OCI-LY7 (cell line): ENCODE measurements around the gene PADI3. TPM values are rescaled to one million over a fixed set of nuclear protein-coding genes. Genes with fewer than 3 reads are reported as not detected.

Experiments
- BruUV-seq: library from RNA; stranded (reverse); fragments of 400-500 nt; replicated peaks from 2 replicates; lab custom pipeline; 2021; lab: Mats Ljungman, UMichigan
- CTCF ChIA-PET: fragments of 300-600 bp; sonication (Branson Sonifier 250); formaldehyde crosslinking; loops from one replicate; lab custom pipeline; 2022; ENCODE audit warnings: antibody characterized with exemption; ENCODE audit not compliant: unreplicated experiment; lab: Charles Lee
- POLR2A ChIA-PET: fragments of 300-600 bp; sonication (Branson Sonifier 250); formaldehyde crosslinking; loops from one replicate; lab custom pipeline; 2022; ENCODE audit warnings: antibody characterized with exemption; lab: Charles Lee
- DNase-seq: peaks from one replicate; pipeline ENCODE4 v3.0.0-alpha.2; 2015; ENCODE audit warnings: low spot score
- H2AFZ ChIP-seq: fragments of 200-600 bp; sonication (generic), shearing (Covaris generic); 2 replicates; pipeline ENCODE4 v1.6.1; 2014; ENCODE audit warnings: mild to moderate bottlenecking, antibody characterized with exemption, low read length, moderate library complexity
- H3K27ac ChIP-seq: fragments of 200-600 bp; sonication (generic); 2 replicates; pipeline ENCODE4 v1.5.1; 2014; ENCODE audit warnings: mixed run types, low read depth, mild to moderate bottlenecking, moderate library complexity, low read length, inconsistent platforms; ENCODE audit not compliant: poor library complexity, severe bottlenecking
- H3K36me3 ChIP-seq: fragments of 200-600 bp; sonication (generic); 2 replicates; pipeline ENCODE4 v1.6.1; 2014; ENCODE audit warnings: mild to moderate bottlenecking, antibody characterized with exemption, low read length, moderate library complexity, mixed read lengths; ENCODE audit not compliant: insufficient read depth
- H3K4me1 ChIP-seq: fragments of 200-600 bp; sonication (generic); 2 replicates; pipeline ENCODE4 v1.5.1; 2014; ENCODE audit warnings: mild to moderate bottlenecking, low read length; ENCODE audit not compliant: insufficient read depth, poor library complexity, severe bottlenecking
- H3K4me2 ChIP-seq: fragments of 200-600 bp; sonication (generic); 2 replicates; pipeline ENCODE4 v1.6.1; 2014; ENCODE audit warnings: mild to moderate bottlenecking, low read length
- H3K4me3 ChIP-seq: fragments of 200-600 bp; sonication (generic); 2 replicates; pipeline ENCODE4 v1.5.1; 2014; ENCODE audit warnings: mild to moderate bottlenecking, low read depth, low read length; ENCODE audit not compliant: poor library complexity, severe bottlenecking
- H3K79me2 ChIP-seq: fragments of 200-600 bp; sonication (generic); 2 replicates; pipeline ENCODE4 v1.6.1; 2016; ENCODE audit warnings: low read depth, mild to moderate bottlenecking, low read length, moderate library complexity, mixed read lengths; ENCODE audit not compliant: insufficient read depth
- H3K9me2 ChIP-seq: fragments of 200-600 bp; sonication (generic); 2 replicates; pipeline ENCODE4 v1.6.1; 2016; ENCODE audit warnings: mild to moderate bottlenecking, low read length, mixed read lengths; ENCODE audit not compliant: insufficient read depth
- H3K9me3 ChIP-seq: fragments of 200-600 bp; sonication (generic); 2 replicates; pipeline ENCODE4 v1.6.1; 2014; ENCODE audit warnings: mild to moderate bottlenecking, mixed run types, low read length, mixed read lengths
- H4K20me1 ChIP-seq: fragments of 200-600 bp; sonication (generic); 2 replicates; pipeline ENCODE4 v1.6.1; 2014; ENCODE audit warnings: mild to moderate bottlenecking, antibody characterized with exemption, low read length, moderate library complexity, mixed read lengths; ENCODE audit not compliant: insufficient read depth
- EZH2phosphoT487 ChIP-seq: fragments of 200-600 bp; sonication (generic); IDR thresholded peaks from 2 replicates; pipeline ENCODE4 v1.6.1; 2018; ENCODE audit warnings: low read depth, borderline replicate concordance, mild to moderate bottlenecking, mixed run types, antibody characterized with exemption, low read length, moderate library complexity, mixed read lengths
- intact Hi-C: fragments of 100-400 bp; cut with micrococcal nuclease; formaldehyde crosslinking; loops from one replicate; pipeline ENCODE4 v1.10.0; 2022; ENCODE audit not compliant: unreplicated experiment
- total RNA-seq, 2 experiments: library from RNA; depleted of rRNA in 1 of 2; stranded (reverse); fragments of >200 nt in 1 of 2; shearing (Covaris generic) in 1 of 2; gene quantifications; 2 replicates each; pipeline ENCODE4 v1.2.3, GENCODE V29; 2014 to 2022
- TF ChIP-seq, protein P1 (sequence below): fragments of 200-600 bp; sonication (generic); conservative IDR thresholded peaks from 2 replicates; pipeline ENCODE4 v1.5.1; 2014; ENCODE audit warnings: mild to moderate bottlenecking, antibody characterized with exemption, low read length, moderate library complexity, mixed read lengths

Gene PADI3
- total RNA-seq, 2 experiments from 2014 or later: not detected

DNA sequence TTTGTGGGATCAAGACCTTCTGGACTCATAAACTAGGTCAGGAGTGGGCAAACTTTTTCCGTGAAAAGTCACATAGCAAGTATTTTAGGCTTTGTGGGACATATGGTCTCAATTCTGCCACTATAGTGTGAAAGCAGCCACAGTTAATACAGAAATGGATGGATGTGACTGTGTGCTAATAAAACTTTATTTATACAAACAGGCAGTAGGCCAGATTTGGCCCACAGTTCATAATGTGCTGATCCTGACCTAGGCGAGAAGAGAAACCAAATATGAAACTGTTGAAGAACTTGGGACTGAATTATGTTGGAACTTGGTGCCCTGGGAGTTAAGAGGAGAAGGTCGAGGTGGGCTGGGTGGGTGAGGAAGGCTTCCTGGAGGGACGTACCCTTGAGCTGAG, 17.1 kb downstream of the PADI3 start:
- no TSS peak for BruUV-seq
- TF ChIP-seq EZH2phosphoT487: no peak
- TF ChIP-seq, protein P1, sequence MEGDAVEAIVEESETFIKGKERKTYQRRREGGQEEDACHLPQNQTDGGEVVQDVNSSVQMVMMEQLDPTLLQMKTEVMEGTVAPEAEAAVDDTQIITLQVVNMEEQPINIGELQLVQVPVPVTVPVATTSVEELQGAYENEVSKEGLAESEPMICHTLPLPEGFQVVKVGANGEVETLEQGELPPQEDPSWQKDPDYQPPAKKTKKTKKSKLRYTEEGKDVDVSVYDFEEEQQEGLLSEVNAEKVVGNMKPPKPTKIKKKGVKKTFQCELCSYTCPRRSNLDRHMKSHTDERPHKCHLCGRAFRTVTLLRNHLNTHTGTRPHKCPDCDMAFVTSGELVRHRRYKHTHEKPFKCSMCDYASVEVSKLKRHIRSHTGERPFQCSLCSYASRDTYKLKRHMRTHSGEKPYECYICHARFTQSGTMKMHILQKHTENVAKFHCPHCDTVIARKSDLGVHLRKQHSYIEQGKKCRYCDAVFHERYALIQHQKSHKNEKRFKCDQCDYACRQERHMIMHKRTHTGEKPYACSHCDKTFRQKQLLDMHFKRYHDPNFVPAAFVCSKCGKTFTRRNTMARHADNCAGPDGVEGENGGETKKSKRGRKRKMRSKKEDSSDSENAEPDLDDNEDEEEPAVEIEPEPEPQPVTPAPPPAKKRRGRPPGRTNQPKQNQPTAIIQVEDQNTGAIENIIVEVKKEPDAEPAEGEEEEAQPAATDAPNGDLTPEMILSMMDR: no peak
- no peak overlapping the region for H2AFZ ChIP-seq
- H3K9me3 ChIP-seq: no peaks in the 10 kb centered on the region
- H3K36me3 ChIP-seq: no peaks in the 10 kb centered on the region
- no peaks in the 10 kb centered on the region for H3K9me2 ChIP-seq
- no peak overlapping the region for H3K4me2 ChIP-seq
- ChIA-PET POLR2A (no interaction called here), CTCF (no interaction called here)
- no peak overlapping the region for H3K27ac ChIP-seq
- intact Hi-C loops: no loop called here
- H3K4me3 ChIP-seq: no peak overlapping the region
- H4K20me1 ChIP-seq: no peaks in the 10 kb centered on the region
- DNase-seq: no peak
- H3K79me2 ChIP-seq: no peaks in the 10 kb centered on the region
- H3K4me1 ChIP-seq: no peaks in the 10 kb centered on the region

DNA sequence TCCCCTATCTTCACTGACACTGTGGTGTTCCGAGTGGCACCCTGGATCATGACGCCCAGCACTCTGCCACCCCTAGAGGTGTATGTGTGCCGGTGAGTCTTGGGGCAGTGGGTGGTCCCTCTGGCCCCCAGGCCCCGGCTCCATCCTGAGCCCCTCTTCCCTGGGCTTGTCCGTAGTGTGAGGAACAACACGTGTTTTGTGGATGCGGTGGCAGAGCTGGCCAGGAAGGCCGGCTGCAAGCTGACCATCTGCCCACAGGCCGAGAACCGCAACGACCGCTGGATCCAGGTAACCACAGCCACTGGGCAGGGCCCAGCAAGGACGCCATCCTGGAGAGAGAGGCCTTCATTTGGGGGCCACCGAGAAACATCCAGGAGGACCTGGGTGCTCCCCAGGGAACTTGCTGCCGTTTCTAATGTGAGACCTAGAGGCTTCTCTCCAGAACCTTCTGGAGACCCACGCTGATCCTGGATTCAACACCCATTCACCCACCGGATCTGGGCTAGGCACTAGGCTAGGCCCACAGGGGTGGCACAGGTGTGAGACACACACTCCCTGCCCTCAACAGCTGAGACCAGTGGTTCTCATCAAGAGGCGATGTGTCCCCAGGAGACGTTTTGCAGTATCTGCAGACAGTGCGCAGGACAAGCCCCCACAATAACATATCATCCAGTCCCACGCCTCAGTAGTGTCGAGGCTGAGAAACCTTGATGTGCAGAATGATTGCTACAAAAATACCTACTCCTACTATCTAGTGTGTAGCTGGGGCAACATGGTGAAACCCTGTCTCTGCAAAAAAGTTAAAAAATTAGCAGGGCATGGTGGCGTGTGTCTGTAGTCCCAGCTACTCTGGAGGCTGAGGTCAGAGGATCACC, 22.2 kb downstream of the PADI3 start:
- no peaks in the 10 kb centered on the region for H3K9me3 ChIP-seq
- TF ChIP-seq, protein P1: no peak
- H4K20me1 ChIP-seq: no peaks in the 10 kb centered on the region
- CTCF ChIA-PET: no interaction called here
- no peaks in the 10 kb centered on the region for H3K4me1 ChIP-seq
- no peak for DNase-seq
- no peak overlapping the region for H3K4me3 ChIP-seq
- intact Hi-C loops: no loop called here
- no TSS peak for BruUV-seq
- H3K79me2 ChIP-seq: no peaks in the 10 kb centered on the region
- no peak overlapping the region for H3K4me2 ChIP-seq
- POLR2A ChIA-PET: no interaction called here
- no peak overlapping the region for H3K27ac ChIP-seq
- H2AFZ ChIP-seq: no peak overlapping the region
- H3K9me2 ChIP-seq: no peaks in the 10 kb centered on the region
- H3K36me3 ChIP-seq: no peaks in the 10 kb centered on the region

DNA sequence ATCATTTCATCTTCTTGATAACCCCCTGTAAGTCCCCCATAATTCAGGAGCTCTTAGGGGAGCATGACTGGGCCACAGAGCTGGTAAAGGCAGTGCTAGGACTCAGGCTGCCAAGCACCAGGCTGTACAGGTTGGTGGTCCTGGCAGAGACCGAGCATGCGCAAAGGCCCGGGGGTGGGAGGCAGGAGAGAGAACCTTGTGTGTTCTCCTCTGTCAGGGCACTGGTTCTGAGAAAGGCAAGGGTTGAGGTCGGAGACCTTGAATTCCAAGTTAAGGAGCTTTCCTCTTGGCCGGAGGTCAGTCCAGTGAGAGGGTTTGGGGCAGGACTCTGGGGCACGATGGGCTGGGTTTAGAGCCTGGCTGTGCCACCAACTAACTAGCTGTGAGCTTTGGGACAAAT, 23.2 kb downstream of the PADI3 start:
- no peak overlapping the region for H3K27ac ChIP-seq
- DNase-seq: no peak
- no peak overlapping the region for H2AFZ ChIP-seq
- TF ChIP-seq, protein P1: no peak
- TF ChIP-seq EZH2phosphoT487: no peak
- H3K9me3 ChIP-seq: no peaks in the 10 kb centered on the region
- H3K4me3 ChIP-seq: no peak overlapping the region
- intact Hi-C loops: no loop called here
- H4K20me1 ChIP-seq: no peaks in the 10 kb centered on the region
- H3K4me1 ChIP-seq: no peaks in the 10 kb centered on the region
- ChIA-PET POLR2A (no interaction called here), CTCF (no interaction called here)
- no peaks in the 10 kb centered on the region for H3K79me2 ChIP-seq
- no TSS peak for BruUV-seq
- no peak overlapping the region for H3K4me2 ChIP-seq
- H3K36me3 ChIP-seq: no peaks in the 10 kb centered on the region
- no peaks in the 10 kb centered on the region for H3K9me2 ChIP-seq
